Measurements from ENCODE around the gene OR4D2. TPM values are rescaled to one million over a fixed set of nuclear protein-coding genes. Genes with fewer than 3 reads are reported as not detected.

OR4D2 gene
- total and polyA plus RNA-seq, 4 donors = not detected

- H3K9me3 ChIP-seq (ENCODE audit: control insufficient read depth in 4 of 4, insufficient read depth in 3 of 4, low read length in 3 of 4) = peaks cover 0 to 1% (median 0%) of the 10 kb centered on the region in 4 donors
- no peaks in the 10 kb centered on the region for H3K27me3 ChIP-seq (ENCODE audit: control insufficient read depth in 3 of 3, insufficient read depth in 3 of 3, low read length in 2 of 3)
- WGBS, 2 donors = 84 to 88% methylated on average over 5 of the region's 5 CpGs
- H3K36me3 ChIP-seq (ENCODE audit: control insufficient read depth in 4 of 4, insufficient read depth in 4 of 4, low read length in 4 of 4) = peaks cover 15 to 45% (median 29%) of the 10 kb centered on the region in 4 donors
- peaks cover 0 to 2% (median 0%) of the 10 kb centered on the region in 5 donors for H3K4me1 ChIP-seq (ENCODE audit: control insufficient read depth in 5 of 5, insufficient read depth in 5 of 5, low read length in 5 of 5)
- H3K9ac ChIP-seq (ENCODE audit: insufficient read depth in 1 of 2, low read length in 2 of 2) = no peak overlapping the region
- H3K27ac ChIP-seq (ENCODE audit: low read depth in 1 of 2, low read length in 1 of 2) = no peak overlapping the region
- no peak for TF ChIP-seq CTCF (IDR thresholded peaks at IDR 0.05; ENCODE audit: control extremely low read depth, extremely low read depth)
- no peak for ATAC-seq (ENCODE audit: insufficient read depth, low FRiP score)
- no peak overlapping the region for H3K4me3 ChIP-seq
- no peak for DNase-seq
Observed at GRCh38 chr17:58210922-58211321, 44.1 kb downstream of the OR4D2 start.

GRCh38 chr17:58215685-58216084 lies 48.9 kb downstream of the OR4D2 start:
- TF ChIP-seq CTCF (IDR thresholded peaks at IDR 0.05; ENCODE audit: control extremely low read depth, extremely low read depth) = no peak
- Histone ChIP-seq H3K9me3 (ENCODE audit: control insufficient read depth in 4 of 4, insufficient read depth in 3 of 4, low read length in 3 of 4) (no peaks in the 10 kb centered on the region), H3K27me3 (ENCODE audit: control insufficient read depth in 3 of 3, insufficient read depth in 3 of 3, low read length in 2 of 3) (no peaks in the 10 kb centered on the region), H3K4me3 (no peak overlapping the region), H3K9ac (ENCODE audit: insufficient read depth in 1 of 2, low read length in 2 of 2) (no peak overlapping the region), H3K36me3 (ENCODE audit: control insufficient read depth in 4 of 4, insufficient read depth in 4 of 4, low read length in 4 of 4) (peaks cover 3 to 31% (median 15%) of the 10 kb centered on the region in 4 donors), H3K27ac (ENCODE audit: low read depth in 1 of 2, low read length in 1 of 2) (no peak overlapping the region), H3K4me1 (ENCODE audit: control insufficient read depth in 5 of 5, insufficient read depth in 5 of 5, low read length in 5 of 5) (peaks cover 0 to 5% (median 0%) of the 10 kb centered on the region in 5 donors)
- DNase-seq = no peak
- no peak for ATAC-seq (ENCODE audit: insufficient read depth, low FRiP score)

GRCh38 chr17:58217766-58218165 lies 51.0 kb downstream of the OR4D2 start:
- WGBS, 2 donors = 89 to 90% methylated on average over 3 of the region's 3 CpGs
- Histone ChIP-seq H3K4me1 (ENCODE audit: control insufficient read depth in 5 of 5, insufficient read depth in 5 of 5, low read length in 5 of 5) (peaks cover 0 to 5% (median 0%) of the 10 kb centered on the region in 5 donors), H3K27me3 (ENCODE audit: control insufficient read depth in 3 of 3, insufficient read depth in 3 of 3, low read length in 2 of 3) (no peaks in the 10 kb centered on the region), H3K27ac (ENCODE audit: low read depth in 1 of 2, low read length in 1 of 2) (no peak overlapping the region), H3K36me3 (ENCODE audit: control insufficient read depth in 4 of 4, insufficient read depth in 4 of 4, low read length in 4 of 4) (peaks cover 2 to 23% (median 11%) of the 10 kb centered on the region in 4 donors), H3K9me3 (ENCODE audit: control insufficient read depth in 4 of 4, insufficient read depth in 3 of 4, low read length in 3 of 4) (no peaks in the 10 kb centered on the region), H3K4me3 (no peak overlapping the region), H3K9ac (ENCODE audit: insufficient read depth in 1 of 2, low read length in 2 of 2) (no peak overlapping the region)
- TF ChIP-seq CTCF (IDR thresholded peaks at IDR 0.05; ENCODE audit: control extremely low read depth, extremely low read depth) = no peak
- no peak for ATAC-seq (ENCODE audit: insufficient read depth, low FRiP score)
- DNase-seq = no peak

Data from lung (tissue), 12 donors.